Activated CD4-positive, CD25-positive, alpha-beta regulatory T cell treated with anti-CD3 and anti-CD28 coated beads, Interleukin-2, amount 50 U/mL, for 16 hours (primary cell): ENCODE results near the gene GPR148.
A peak's percentile ranks its signal among the peaks of the same experiment; 100 is the strongest.
"Not testable (repeated sequence)": the region's sequence is repeated elsewhere in the genome, so short reads cannot be mapped to it uniquely, and the experiment has no call there.

Experiments
- DNase-seq: peaks from one replicate; pipeline ENCODE4 v3.0.0-alpha.2; 2020; ENCODE audit warnings: low read depth, low spot score

Gene GPR148, protein sequence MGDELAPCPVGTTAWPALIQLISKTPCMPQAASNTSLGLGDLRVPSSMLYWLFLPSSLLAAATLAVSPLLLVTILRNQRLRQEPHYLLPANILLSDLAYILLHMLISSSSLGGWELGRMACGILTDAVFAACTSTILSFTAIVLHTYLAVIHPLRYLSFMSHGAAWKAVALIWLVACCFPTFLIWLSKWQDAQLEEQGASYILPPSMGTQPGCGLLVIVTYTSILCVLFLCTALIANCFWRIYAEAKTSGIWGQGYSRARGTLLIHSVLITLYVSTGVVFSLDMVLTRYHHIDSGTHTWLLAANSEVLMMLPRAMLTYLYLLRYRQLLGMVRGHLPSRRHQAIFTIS

DNA sequence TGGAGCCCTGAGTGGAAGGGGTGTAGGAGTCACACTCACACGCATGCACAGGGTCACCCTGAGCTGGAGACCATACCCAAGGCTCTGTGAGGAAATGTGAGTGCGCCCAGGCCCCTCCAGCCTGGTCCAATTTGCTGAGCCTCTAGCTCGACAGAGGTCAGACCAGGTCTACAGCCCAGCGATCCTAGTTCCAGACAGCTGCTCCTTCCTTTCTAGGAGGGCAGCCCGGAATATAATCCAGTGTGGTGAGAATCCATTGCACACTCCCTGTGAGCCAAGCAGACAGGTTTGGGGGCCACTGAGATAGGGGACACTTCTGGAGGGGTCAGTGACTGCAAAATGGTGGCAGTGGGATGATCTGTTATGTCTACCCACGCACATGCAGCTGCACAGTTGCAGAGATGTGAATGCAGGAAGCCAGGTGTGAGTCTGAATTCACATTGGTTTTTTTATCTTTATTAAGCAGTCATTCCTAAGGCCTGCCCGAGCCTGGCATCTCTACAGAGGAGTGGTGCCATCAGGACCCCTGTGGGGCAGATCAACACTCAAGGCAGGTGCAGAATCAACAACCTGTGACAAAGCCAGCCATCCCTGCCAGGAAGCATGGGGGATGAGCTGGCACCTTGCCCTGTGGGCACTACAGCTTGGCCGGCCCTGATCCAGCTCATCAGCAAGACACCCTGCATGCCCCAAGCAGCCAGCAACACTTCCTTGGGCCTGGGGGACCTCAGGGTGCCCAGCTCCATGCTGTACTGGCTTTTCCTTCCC lies at the start of gene GPR148:
TSS of gene GPR148 (plus strand) at position 522 of the 768 bp plus-strand sequence. CDS start at position 604, 82 bp downstream.
- DNase-seq, result no peak

DNA sequence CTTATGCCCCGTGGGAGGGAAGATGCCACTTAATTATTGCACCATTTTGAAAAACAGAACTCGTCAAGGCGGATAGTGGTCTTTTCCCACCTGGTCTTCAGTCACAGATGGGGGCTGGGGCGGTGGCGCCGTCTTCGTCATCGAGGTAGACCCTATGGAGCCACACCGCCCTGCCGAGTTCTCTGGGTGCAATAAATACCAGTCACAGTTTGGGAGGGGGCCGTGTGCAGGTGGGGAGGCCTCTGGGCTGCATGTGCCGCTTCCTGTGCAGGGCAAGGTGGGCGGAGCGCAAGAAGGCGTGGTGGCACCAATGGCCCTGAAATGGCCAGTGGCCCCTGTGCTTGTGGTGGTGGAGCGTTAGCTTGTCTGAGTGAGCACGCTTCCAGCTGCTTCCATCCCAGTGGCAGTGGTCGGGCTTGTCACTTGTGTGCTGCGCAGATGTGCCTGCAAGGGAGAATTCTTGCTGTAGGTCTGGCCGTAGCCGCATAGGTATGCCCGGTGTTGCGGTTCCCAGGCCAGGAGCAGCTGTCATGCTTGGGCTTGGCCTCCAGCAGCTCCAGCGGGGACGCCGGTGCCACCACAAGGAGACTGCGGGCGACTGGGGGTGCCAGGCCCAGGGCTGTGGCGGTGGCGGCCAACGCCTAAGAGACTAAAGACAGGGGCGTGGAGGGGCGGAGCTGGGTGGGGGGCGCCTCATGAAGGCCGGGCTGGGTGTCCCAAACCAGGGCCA lies 36.7 kb upstream of the GPR148 start:
- DNase-seq, result not testable (repeated sequence)

DNA sequence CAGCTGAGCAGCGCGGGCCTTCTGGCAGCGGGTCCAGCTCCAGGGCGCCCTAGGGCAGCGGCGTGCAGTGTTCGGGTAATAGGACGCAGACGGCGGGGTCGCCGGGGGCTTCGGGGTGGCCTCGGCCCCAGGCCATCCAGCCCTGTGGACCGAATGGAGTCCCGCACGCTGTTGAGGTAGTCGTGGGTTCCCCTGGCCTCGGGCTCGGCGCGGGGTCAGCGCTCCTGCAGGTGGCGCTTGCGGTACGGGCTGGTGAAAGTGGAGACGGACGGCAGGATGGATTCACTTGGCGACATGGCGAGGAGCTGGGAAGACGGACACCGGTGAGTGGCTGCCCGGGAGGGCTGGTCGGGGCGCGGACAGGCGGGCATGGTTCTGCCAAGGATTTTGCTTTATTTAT lies 35.4 kb upstream of the GPR148 start:
- not testable (repeated sequence) for DNase-seq

DNA sequence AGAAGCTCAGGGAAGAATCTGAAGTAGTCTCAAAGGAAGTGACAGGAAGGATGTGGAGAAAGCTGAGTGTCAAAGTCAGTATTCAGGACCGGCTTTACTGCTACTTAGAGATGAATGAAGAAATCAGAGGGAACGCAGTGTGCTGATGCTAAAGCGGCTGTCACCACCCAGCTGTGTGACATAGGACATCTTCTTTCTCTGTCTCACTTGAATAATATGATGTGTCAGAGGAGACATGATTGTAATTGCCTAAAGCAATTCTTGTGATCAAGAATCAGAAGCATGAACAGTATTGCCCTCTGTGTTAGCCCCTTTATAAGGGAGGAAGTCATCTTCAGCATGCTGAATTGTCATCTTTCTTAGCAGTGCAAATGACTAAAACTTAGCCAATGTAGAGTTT lies 25.6 kb upstream of the GPR148 start:
- DNase-seq, result not testable (repeated sequence)

DNA sequence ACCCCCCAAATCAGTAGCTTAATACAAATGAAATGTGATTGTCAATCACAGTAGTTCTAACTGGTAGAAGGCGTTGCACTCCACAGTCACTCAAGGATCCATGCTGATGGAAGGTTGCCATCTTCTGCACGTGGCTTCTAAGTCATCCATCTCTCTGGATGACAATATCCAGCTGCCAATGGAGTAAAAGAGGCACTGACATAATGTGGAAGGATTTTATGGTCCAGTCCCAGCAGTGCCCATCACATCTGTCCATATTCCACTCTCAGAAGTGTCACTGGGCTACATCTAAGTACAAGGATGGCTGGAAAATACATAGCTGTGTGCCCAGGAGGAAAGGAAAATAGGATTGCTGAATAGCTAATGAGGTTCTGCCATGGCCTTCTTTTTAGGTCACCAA lies 14.1 kb upstream of the GPR148 start:
- DNase-seq, result not testable (repeated sequence)

DNA sequence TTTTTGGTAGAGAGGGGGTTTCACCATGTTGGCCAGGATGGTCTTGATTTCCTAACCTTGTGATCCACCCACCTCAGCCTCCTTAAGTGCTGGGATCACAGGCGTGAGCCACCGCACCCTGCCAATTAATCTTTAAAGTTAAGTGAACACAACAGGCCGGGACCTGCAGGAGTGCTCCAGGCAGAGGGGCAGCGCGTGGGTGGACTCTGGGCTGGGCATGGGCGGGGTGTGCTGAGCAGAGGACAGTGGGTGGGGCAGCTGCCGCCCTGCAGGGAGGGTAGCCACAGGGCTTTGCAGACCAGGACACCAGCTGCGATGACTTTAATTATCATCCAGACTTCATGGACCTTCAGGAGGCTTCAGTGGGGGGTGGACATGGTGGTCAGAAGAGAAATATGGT lies 8.8 kb upstream of the GPR148 start:
- DNase-seq, result no peak

DNA sequence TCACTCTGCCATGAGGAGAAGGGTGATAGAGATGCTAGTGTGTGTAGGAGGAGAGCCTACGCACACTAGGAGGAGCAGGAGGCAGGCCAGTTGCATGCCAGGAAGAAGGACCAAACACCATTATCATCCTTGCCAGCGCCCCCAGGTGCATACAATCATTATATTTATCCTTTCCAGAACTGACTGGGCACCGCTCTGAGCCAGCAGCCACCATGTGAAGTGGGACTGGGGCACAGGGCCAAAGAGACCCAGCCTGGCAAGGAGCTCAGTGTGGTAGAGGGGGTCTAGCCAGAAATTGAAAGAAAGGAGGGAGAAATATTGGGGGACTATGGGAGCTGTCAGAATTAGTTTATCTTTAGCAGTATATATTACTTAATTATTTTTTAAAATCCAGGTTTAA lies 8.3 kb upstream of the GPR148 start:
- DNase-seq, result no peak

DNA sequence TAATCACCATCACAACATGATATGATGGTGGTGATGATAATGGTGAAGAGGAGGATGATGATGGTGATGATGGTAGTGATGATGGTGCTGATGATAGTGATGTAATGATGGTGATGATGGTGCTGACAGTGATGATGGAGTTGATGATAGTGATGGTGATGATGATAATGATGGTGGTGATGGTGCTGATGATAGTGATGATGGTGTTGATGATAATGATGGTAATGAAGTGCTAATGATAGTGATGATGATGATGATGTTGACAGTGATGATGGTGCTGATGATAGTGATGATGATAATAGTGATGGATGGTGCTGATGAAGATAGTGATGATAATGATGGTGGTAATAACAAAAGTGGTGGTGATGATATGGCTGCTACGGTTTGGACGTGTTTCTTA lies 4.4 kb upstream of the GPR148 start:
- no peak for DNase-seq

DNA sequence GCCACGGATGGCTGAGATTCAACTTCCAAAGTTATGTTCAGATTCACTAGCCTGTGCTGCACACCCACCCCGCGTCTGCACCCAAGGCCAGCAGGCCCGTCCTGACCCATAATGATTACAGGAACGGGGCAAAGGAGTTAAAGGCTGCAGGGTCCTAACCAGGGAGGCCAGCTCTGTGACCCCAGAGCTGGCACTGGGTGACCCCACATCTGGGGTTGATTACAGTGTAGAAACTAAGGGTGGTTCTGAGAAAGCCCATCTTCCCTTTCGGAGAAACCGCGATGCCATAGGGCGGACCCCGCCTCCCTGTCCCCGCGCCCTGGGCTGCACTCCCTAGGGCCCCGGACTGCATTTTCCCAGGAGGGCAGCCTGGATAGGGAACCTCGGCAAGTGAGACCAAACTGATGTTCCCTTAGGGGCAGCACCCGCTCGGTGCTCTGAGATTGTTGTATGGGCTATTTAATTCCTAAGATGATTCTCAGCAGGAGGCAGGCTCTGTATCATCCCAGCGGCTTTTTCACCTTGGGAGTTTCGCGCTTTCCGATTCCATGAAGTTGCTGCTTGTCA lies 2.2 kb upstream of the GPR148 start:
- no peak for DNase-seq

DNA sequence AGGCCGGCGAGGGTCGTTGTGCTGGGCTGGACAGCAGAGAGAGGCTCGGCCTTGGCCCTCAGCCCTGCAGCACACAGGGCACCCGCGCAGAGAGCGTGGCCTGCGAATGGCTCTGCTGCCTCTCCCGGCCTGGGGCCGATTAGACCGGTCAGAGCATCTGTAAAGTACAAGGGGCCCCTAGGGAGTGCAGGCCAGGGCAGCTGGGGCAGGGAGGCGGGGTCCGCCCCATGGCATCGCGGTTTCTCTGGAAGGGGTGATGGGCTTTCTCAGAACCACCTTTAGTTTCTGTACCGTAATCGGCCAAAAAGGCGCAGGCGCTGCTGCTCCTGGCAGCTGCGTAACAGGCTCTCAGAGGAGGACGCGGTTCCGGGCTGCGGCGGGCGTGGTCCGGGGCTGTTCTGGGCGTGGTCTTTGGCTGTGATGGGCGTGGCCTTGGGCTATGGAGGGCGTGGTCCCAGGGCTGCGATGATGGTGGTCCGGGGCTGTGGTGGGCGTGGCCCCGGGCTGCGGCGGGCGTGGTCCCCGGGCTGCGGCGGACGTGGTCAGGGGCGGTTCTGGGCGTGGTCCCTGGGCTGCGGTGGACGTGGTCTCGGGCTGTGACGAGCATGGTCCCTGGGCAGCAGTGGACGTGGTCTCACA lies 1.5 kb upstream of the GPR148 start:
- peak; percentile 76 for DNase-seq

DNA sequence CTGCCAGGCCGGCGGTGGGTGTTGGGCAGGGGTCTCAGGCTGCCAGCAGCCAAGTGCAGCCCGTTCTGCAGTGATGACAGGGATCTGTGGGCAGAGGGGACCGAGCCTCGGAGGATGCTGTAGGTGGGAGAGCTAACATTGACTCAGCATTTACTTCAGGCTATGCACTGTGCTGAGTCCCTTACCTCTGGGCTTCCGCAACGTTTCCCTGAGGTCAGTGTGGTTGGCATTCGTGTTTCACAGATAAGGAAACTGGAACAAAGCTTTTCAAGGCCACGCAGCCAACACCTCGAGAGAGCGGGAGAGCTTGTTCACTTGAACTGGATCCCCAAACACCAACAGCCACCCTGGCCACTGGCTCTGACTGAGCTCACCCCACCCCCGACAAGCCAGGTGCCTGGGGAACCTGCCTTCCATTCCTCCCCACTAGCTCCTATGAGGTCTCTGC lies 839 bp upstream of the GPR148 start:
- no peak for DNase-seq

DNA sequence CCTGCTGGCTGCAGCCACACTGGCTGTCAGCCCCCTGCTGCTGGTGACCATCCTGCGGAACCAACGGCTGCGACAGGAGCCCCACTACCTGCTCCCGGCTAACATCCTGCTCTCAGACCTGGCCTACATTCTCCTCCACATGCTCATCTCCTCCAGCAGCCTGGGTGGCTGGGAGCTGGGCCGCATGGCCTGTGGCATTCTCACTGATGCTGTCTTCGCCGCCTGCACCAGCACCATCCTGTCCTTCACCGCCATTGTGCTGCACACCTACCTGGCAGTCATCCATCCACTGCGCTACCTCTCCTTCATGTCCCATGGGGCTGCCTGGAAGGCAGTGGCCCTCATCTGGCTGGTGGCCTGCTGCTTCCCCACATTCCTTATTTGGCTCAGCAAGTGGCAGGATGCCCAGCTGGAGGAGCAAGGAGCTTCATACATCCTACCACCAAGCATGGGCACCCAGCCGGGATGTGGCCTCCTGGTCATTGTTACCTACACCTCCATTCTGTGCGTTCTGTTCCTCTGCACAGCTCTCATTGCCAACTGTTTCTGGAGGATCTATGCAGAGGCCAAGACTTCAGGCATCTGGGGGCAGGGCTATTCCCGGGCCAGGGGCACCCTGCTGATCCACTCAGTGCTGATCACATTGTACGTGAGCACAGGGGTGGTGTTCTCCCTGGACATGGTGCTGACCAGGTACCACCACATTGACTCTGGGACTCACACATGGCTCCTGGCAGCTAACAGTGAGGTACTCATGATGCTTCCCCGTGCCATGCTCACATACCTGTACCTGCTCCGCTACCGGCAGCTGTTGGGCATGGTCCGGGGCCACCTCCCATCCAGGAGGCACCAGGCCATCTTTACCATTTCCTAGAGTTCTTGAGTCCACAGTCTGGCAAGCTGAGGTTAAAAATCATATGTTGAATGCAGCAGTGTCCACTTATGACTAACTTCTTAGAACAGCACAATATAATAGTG lies 741 bp downstream of the GPR148 start:
- DNase-seq, result no peak

DNA sequence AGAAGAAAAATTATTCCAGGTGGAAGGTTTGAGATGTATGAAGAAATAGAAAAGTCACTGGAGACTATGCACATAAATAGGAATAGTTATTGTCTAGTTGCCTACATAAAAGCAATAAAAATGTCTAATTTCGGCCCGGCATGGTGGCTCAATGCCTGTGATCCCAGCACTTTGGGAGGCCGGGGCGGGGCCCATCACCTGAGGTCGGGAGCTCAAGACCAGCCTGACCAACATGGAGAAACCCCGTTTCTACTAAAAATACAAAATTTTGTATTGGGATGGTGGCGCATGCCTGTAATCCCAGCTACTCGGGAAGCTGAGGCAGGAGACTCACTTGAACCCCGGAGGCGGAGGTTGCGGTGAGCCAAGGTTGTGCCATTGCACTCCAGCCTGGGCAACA lies 3.4 kb downstream of the GPR148 start:
- not testable (repeated sequence) for DNase-seq

DNA sequence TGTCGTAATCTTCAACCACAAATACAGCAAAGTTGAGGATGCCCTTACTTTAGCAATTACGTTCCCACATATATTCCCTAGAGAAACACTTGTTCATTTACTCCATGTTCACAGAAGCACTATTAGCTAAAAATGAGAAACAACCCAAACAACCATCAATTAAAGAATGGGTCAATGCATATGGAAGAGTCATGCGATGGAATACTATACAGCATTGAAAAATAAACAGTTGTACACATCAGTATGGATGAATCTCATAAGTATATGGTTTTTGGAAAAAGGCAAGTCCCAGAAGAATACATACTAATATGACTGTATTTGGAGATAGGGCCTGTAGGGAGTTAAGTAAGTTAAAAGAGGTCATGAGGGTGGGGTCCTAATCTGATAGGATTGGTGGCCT lies 6.3 kb downstream of the GPR148 start:
- no peak for DNase-seq

DNA sequence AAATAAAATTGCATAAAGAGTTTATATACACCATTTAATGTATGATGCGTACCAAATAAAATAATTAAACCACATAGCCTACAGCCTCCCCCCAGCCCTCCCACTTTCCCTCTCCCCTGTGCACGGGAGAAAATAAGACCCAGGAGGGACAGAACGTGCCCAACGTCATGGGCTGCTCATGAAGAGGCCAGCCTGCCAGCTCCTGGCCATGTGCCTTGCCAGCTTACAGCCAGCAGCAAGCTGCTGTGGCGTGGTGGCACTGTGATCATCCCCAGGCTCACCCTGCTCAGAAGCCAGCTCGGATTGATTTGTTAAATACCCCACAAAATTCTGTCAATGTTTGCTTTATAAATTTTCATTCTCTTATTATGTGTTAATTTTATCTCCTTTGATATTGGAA lies 7.6 kb downstream of the GPR148 start:
- DNase-seq, result no peak

DNA sequence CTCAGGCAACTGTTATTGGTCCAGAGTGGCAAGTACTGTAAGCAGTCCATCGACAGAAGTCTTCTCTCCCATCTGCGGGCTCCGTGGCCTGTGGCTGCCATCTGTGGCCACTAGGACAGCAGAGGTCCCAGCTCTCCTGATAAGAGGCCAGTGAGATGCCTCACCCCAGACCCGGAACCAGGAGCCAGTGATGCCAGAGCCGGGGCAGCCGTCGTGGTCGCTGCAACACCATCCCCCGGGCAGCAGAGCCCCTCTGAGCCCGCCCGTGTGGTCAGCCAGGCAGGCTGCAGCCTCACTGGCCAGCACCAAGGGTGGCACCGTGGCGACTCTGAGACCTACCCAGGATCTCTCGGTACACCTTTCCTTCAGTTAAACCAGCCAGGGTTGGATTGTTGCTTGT lies 8.7 kb downstream of the GPR148 start:
- no peak for DNase-seq

DNA sequence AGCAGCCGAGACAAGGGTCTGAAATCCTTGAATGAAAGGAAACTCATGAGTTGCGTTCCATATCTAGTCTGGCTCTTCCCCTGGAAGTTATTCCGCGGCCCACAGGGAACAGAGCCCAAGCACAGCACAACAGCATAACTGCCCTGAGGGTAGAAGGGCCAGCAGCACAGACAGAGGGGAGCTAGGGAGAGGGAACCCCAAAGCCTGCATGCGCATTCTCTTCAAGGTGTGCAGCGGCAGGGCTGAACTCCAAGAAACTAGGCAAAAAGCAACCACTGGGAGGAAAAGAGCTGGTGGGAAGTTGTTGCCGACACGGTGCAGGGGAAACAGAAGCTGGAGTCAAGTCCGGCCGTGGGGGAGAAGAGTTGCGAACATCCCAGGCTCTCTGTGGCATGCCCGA lies 11.8 kb downstream of the GPR148 start:
- DNase-seq, result no peak

DNA sequence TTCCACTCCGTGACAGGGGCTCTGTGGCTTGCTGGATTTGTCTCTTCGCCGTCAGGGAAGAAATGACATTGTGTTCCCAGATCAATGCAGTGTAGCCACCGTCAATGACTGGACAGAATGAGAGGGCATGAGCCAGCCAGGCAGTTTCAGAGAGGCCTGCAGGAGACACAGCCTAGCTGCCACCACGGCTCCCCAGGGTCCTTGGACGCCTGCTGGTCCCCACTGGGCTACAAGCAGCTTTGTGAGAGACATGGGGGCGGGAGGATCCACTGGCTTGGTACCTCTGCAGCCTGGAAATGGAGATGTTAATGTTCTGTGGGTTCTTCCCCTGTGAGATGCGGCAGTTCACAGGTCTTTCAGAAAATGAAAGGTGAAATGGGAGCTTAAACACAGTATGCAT lies 14.4 kb downstream of the GPR148 start:
- no peak for DNase-seq

DNA sequence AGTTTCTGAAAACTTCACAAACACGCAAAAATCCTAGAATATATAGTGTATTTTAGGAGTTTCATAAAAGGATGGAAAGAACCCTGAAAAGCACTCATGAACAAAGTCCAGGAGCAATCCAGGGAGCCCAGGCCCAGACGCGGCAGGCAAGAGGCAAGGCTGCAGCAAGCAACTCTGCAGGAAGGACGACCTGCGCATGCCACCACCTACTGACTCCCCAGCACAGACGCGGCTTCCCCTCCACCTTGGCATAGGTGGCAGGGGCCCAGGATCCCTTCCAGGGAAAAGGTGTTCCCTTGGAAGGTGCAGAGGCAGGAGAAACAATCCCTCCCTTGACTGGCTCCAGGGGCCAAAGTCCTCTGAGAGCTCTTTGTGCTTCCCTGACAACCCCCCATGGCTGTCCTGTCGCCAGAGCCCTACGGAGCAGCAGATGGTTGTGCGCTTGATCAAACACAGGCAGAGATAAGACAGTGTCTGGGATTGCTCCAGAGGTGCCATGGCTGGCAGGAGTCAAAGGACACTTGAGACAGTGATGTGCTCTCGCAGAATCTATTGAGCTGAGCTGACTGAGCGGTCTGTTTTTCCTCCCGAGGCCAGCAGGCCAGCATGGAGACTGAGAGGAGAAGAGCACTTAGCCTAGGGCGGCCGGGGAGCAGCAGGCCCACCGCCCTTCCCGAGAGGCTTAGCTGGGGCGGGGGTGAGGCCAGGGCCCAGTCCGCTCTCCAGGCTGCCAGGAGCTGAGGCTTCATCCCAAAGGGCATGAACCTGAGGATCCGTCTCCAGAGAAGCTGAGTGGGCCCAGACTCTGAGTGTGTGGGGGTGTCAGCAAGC lies 15.6 kb downstream of the GPR148 start:
- DNase-seq, result no peak
